Transverse colon (tissue), 4 donors: ENCODE data around the gene SLC25A23. TPM values are rescaled to one million over a fixed set of nuclear protein-coding genes. Genes with fewer than 3 reads are reported as not detected.

ENCODE experiments used
- DNase-seq: peaks from one replicate; pipeline ENCODE4 v3.0.0-alpha.2; 2019
- H3K27ac ChIP-seq, 4 donors: fragments of 200-600 bp; sonication (generic); 2 replicates each; pipeline ENCODE4 v1.5.1; 2016 to 2018; ENCODE audit warnings: inconsistent platforms in 4 of 4
- H3K27me3 ChIP-seq: fragments of 200-600 bp; sonication (generic); 2 replicates; pipeline ENCODE4 v1.5.1; 2017; ENCODE audit warnings: inconsistent platforms
- H3K36me3 ChIP-seq, 4 donors: fragments of 200-600 bp; sonication (generic); 2 replicates each; pipeline ENCODE4 v1.5.1; 2017 to 2019; ENCODE audit warnings: inconsistent platforms in 4 of 4
- H3K4me1 ChIP-seq, 4 donors: fragments of 200-600 bp; sonication (generic); 2 replicates each; pipeline ENCODE4 v1.5.1; 2017 to 2020; ENCODE audit warnings: inconsistent platforms in 4 of 4
- H3K4me3 ChIP-seq, 4 donors: fragments of 200-600 bp; sonication (generic); 1 replicate in 1 of 4; 2 replicates in 3 of 4; pipeline versions ENCODE4 v1.5.1 to v1.6.1; 2017 to 2019; ENCODE audit warnings: inconsistent platforms in 4 of 4
- H3K9me3 ChIP-seq, 2 donors: fragments of 200-600 bp; sonication (generic); 2 replicates each; pipeline ENCODE4 v1.5.1; 2017 to 2019; ENCODE audit warnings: inconsistent platforms in 2 of 2
- CTCF ChIP-seq, 5 experiments: fragments of 200-600 bp in 3 of 5; fragments of 450-650 bp in 2 of 5; sonication (generic) in 3 of 5; IDR thresholded peaks; 1 replicate in 2 of 5; 2 replicates in 3 of 5; pipeline ENCODE4 v1.5.1; 2016 to 2017; ENCODE audit warnings: antibody characterized with exemption in 5 of 5, inconsistent platforms in 3 of 5, mild to moderate bottlenecking in 2 of 5, moderate library complexity in 1 of 5
- EP300 ChIP-seq: sonication (generic); formaldehyde crosslinking; IDR thresholded peaks from one replicate; pipeline ENCODE4 v1.6.1; 2017; ENCODE audit warnings: antibody characterized with exemption, low read depth
- POLR2A ChIP-seq: fragments of 450-650 bp; IDR thresholded peaks from one replicate; pipeline ENCODE4 v1.6.1; 2016; ENCODE audit warnings: antibody characterized with exemption, mild to moderate bottlenecking, moderate library complexity
- POLR2AphosphoS5 ChIP-seq, 3 donors: sonication (generic); formaldehyde crosslinking; IDR thresholded peaks; one replicate each; pipeline ENCODE4 v1.6.1; 2016; ENCODE audit warnings: antibody characterized with exemption in 3 of 3
- WGBS, 2 donors: methylation state at CpG; one replicate each; pipeline ENCODE4 v1.1.5; 2018; ENCODE audit warnings: low coverage in 1 of 2; 5-methylcytosine and 5-hydroxymethylcytosine counted together
- in situ Hi-C, 4 donors: fragments of 200-750 bp; cut with MboI; loops; one replicate each; pipeline versions ENCODE4 v1.15.0 to v1.15.1; 2017; ENCODE audit warnings: low sequenced_read_pairs in 3 of 4, low pct_ligation_motif_present in 1 of 4, low pct_unique_long_range_greater_than_20kb in 1 of 4
- intact Hi-C: fragments of 100-400 bp; cut with DNase I; formaldehyde crosslinking; loops from one replicate; pipeline ENCODE4 v1.15.1; 2023; ENCODE audit warnings: low total_unique reads
- total RNA-seq, 4 donors: library from RNA; depleted of rRNA; stranded (reverse); fragments of >200 nt; gene quantifications; one replicate each; pipeline ENCODE4 v1.1.0, GENCODE V29; 2016

SLC25A23 gene
- total RNA-seq, 4 donors from 2014 or later, result 77.2 to 216 (median 171) TPM

GRCh38 chr19:6451583-6452222 lies 7.9 kb downstream of the SLC25A23 start:
- in situ Hi-C loops, result no loop called here
- no peak for TF ChIP-seq CTCF (IDR thresholded peaks at IDR 0.05)
- TF ChIP-seq EP300, result no peak
- TF ChIP-seq POLR2A, result no peak
- no peak for TF ChIP-seq POLR2AphosphoS5 (IDR thresholded peaks at IDR 0.05)
- Histone ChIP-seq H3K9me3 (no peaks in the 10 kb centered on the region), H3K27ac (no peak overlapping the region), H3K4me3 (no peak overlapping the region), H3K4me1 (no peaks in the 10 kb centered on the region), H3K27me3 (no peaks in the 10 kb centered on the region), H3K36me3 (peaks cover 0 to 28% (median 7%) of the 10 kb centered on the region in 4 donors)
- DNase-seq, result no peak
- intact Hi-C loops, result no loop called here
- WGBS, 2 donors, result 90 to 93% methylated on average over 6 to 7 of the region's 7 CpGs

GRCh38 chr19:6450166-6450565 lies 9.4 kb downstream of the SLC25A23 start:
- 94 to 99% methylated on average over 4 to 5 of the region's 5 CpGs for WGBS, 2 donors
- no peaks in the 10 kb centered on the region for H3K27me3 ChIP-seq
- no peaks in the 10 kb centered on the region for H3K4me1 ChIP-seq
- no peak for DNase-seq
- TF ChIP-seq POLR2A (no peak), EP300 (no peak), CTCF (IDR thresholded peaks at IDR 0.05) (no peak), POLR2AphosphoS5 (IDR thresholded peaks at IDR 0.05) (no peak)
- no peaks in the 10 kb centered on the region for H3K9me3 ChIP-seq
- intact Hi-C loops, result no loop called here
- in situ Hi-C loops, result no loop called here
- H3K4me3 ChIP-seq, result no peak overlapping the region
- H3K27ac ChIP-seq, result no peak overlapping the region
- peaks cover 0 to 33% (median 7%) of the 10 kb centered on the region in 4 donors for H3K36me3 ChIP-seq

GRCh38 chr19:6448045-6448444 lies 11.5 kb downstream of the SLC25A23 start:
- WGBS, 2 donors, result 89 to 100% methylated on average over 2 to 3 of the region's 3 CpGs
- Histone ChIP-seq H3K27ac (no peak overlapping the region), H3K27me3 (no peaks in the 10 kb centered on the region), H3K36me3 (peaks cover 0 to 21% (median 0%) of the 10 kb centered on the region in 4 donors), H3K4me1 (no peaks in the 10 kb centered on the region), H3K4me3 (no peak overlapping the region), H3K9me3 (no peaks in the 10 kb centered on the region)
- in situ Hi-C loops (no loop called here), intact Hi-C loops (no loop called here)
- DNase-seq, result no peak
- TF ChIP-seq POLR2AphosphoS5 (IDR thresholded peaks at IDR 0.05) (no peak), CTCF (IDR thresholded peaks at IDR 0.05) (no peak), POLR2A (no peak), EP300 (no peak)

GRCh38 chr19:6446452-6446851 lies 13.1 kb downstream of the SLC25A23 start:
- Histone ChIP-seq H3K27me3 (no peaks in the 10 kb centered on the region), H3K4me3 (no peak overlapping the region), H3K9me3 (no peaks in the 10 kb centered on the region), H3K27ac (no peak overlapping the region), H3K36me3 (peaks cover 0 to 15% (median 0%) of the 10 kb centered on the region in 4 donors), H3K4me1 (no peaks in the 10 kb centered on the region)
- in situ Hi-C loops, result no loop called here
- DNase-seq, result no peak
- WGBS, 2 donors, result 98% methylated on average over 3 of the region's 3 CpGs; no CpG with 5 or more reads in 1 of the 2 donors
- TF ChIP-seq EP300 (no peak), POLR2A (no peak), CTCF (IDR thresholded peaks at IDR 0.05) (no peak), POLR2AphosphoS5 (IDR thresholded peaks at IDR 0.05) (no peak)
- intact Hi-C loops, result no loop called here
